Activated CD4-positive, alpha-beta T cell treated with anti-CD3 and anti-CD28 coated beads, Interleukin-2, amount 10 ng/mL, durations not matched to agents 7 days and 5 days (primary cell): Measurements from ENCODE around the gene TMEM132E. TPM values are rescaled to one million over a fixed set of nuclear protein-coding genes. Genes with fewer than 3 reads are reported as not detected.
A peak's percentile ranks its signal among the peaks of the same experiment; 100 is the strongest.

Source experiments
- CTCF ChIA-PET: fragments of 350-600 bp; sonication (Branson Sonifier 250); formaldehyde crosslinking; loops from one replicate; lab custom pipeline; 2021; ENCODE audit warnings: antibody characterized with exemption; lab: Charles Lee
- POLR2A ChIA-PET: fragments of 350-600 bp; sonication (Branson Sonifier 250); formaldehyde crosslinking; loops from one replicate; lab custom pipeline; 2021; ENCODE audit warnings: antibody characterized with exemption; lab: Charles Lee
- DNase-seq: peaks from one replicate; pipeline ENCODE4 v3.0.0-alpha.2; 2020
- H3K27ac Mint-ChIP-seq: one replicate; pipeline ENCODE4 v1.8.0; 2021; ENCODE audit warnings: mild to moderate bottlenecking, moderate library complexity, mixed read lengths
- H3K27me3 Mint-ChIP-seq: one replicate; pipeline ENCODE4 v1.8.0; 2021; ENCODE audit warnings: mixed read lengths
- H3K36me3 Mint-ChIP-seq: one replicate; pipeline ENCODE4 v1.8.0; 2021; ENCODE audit warnings: low read depth, mixed read lengths
- H3K4me1 Mint-ChIP-seq: one replicate; pipeline ENCODE4 v1.8.0; 2021; ENCODE audit warnings: mixed read lengths
- H3K4me3 Mint-ChIP-seq: one replicate; pipeline ENCODE4 v1.8.0; 2021; ENCODE audit warnings: mild to moderate bottlenecking, moderate library complexity, mixed read lengths
- H3K9me3 Mint-ChIP-seq: one replicate; pipeline ENCODE4 v1.8.0; 2021; ENCODE audit warnings: mixed read lengths
- total RNA-seq, 2 experiments: library from RNA; stranded (reverse); gene quantifications; one replicate each; pipeline ENCODE4 v1.2.3, GENCODE V29; 2021

TMEM132E gene
- total RNA-seq, 2 experiments from 2014 or later, result not detected

GRCh38 chr17:34575182-34575581 lies 4.2 kb upstream of the TMEM132E start:
- no peaks in the 10 kb centered on the region for H3K36me3 Mint-ChIP-seq
- DNase-seq, result no peak
- no peak overlapping the region for H3K27ac Mint-ChIP-seq
- H3K4me1 Mint-ChIP-seq, result peaks cover 8% of the 10 kb centered on the region
- CTCF ChIA-PET, result interaction anchor here (1.4 kb wide), 1 partner anchor 566 kb away, joined by 3 read pairs; no protein-coding TSS in a partner anchor
- POLR2A ChIA-PET, result no interaction called here
- peaks cover 84% of the 10 kb centered on the region for H3K27me3 Mint-ChIP-seq
- H3K4me3 Mint-ChIP-seq, result no peak overlapping the region
- H3K9me3 Mint-ChIP-seq, result no peaks in the 10 kb centered on the region

GRCh38 chr17:34578016-34578415 lies 1.4 kb upstream of the TMEM132E start:
- Mint-ChIP-seq H3K4me3 (no peak overlapping the region), H3K36me3 (no peaks in the 10 kb centered on the region), H3K27me3 (peaks cover 85% of the 10 kb centered on the region), H3K9me3 (no peaks in the 10 kb centered on the region), H3K4me1 (peaks cover 14% of the 10 kb centered on the region), H3K27ac (no peak overlapping the region)
- DNase-seq, result no peak
- ChIA-PET POLR2A (no interaction called here), CTCF (no interaction called here)

DNA sequence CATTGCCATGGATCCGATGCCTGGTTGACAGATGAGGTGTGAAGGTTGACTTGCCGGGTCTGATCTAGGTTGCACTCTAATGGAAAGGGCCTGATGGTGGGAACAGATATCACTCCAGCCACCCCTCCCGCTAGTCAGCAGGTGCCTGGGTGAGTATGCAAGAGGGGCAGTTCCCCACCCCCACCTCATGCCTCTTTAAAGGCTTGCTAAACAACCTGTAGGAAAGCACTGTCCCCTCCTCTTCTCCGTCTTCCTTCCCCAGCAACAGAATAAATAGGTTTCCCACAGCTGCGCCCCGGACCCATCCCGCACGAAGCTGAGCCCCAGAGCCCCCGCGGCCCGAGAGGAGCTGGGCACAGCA lies 746 bp upstream of the TMEM132E start:
- H3K36me3 Mint-ChIP-seq, result no peaks in the 10 kb centered on the region
- peaks cover 86% of the 10 kb centered on the region for H3K27me3 Mint-ChIP-seq
- no peaks in the 10 kb centered on the region for H3K9me3 Mint-ChIP-seq
- ChIA-PET CTCF (no interaction called here), POLR2A (no interaction called here)
- H3K27ac Mint-ChIP-seq, result no peak overlapping the region
- peak overlapping the region; percentile 43 for H3K4me3 Mint-ChIP-seq
- H3K4me1 Mint-ChIP-seq, result peaks cover 14% of the 10 kb centered on the region
- no peak for DNase-seq

GRCh38 chr17:34579979-34580684 lies 750 bp downstream of the TMEM132E start:
- Mint-ChIP-seq H3K27me3 (peaks cover 88% of the 10 kb centered on the region), H3K4me1 (peaks cover 14% of the 10 kb centered on the region), H3K4me3 (peak overlapping the region; percentile 7), H3K27ac (no peak overlapping the region), H3K9me3 (no peaks in the 10 kb centered on the region), H3K36me3 (no peaks in the 10 kb centered on the region)
- DNase-seq, result no peak
- POLR2A ChIA-PET, result no interaction called here
- CTCF ChIA-PET, result interaction anchor here (1.6 kb wide), 1 partner anchor 13 kb away, joined by 3 read pairs; no protein-coding TSS in a partner anchor

DNA sequence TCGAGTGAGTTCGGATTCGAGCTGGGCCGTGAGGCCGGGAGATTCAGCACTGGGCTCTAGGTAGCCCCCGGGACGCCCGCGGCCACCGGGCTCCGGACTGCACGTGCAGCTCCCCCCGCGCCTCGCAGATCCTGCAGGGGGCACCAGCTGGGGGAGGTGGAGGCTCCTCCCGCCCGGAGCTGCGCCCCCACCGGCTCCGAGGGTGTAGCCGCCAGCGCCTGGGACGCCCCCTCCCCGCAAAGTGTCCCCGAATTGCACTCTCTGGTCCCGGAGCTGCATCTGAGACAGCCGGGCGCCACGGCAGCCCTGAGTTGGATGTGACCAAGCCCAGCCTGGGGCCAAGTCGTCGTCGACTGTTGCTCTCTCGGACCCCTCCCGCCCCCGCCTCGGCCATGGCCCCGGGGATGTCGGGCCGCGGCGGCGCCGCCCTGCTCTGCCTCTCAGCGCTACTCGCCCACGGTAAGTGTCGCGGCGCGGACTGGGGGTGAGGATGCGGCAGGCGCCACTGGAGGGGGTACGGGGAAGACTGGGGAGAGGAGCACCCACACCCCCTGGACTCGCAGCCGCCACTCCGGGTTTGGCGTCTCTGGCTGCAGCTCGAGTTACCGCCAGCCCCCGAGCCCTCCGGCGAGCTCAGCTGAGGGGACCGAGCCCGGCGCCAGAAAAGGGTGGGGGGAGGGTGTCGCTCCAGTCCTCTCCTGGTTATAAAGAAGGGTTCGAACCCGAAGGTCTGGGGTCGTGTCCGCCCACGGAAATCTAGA lies 1.5 kb downstream of the TMEM132E start:
- no peak overlapping the region for H3K27ac Mint-ChIP-seq
- peaks cover 14% of the 10 kb centered on the region for H3K4me1 Mint-ChIP-seq
- no peaks in the 10 kb centered on the region for H3K36me3 Mint-ChIP-seq
- peaks cover 87% of the 10 kb centered on the region for H3K27me3 Mint-ChIP-seq
- ChIA-PET POLR2A (no interaction called here), CTCF (interaction anchor here (1.6 kb wide), 1 partner anchor 14 kb away, joined by 3 read pairs; no protein-coding TSS in a partner anchor)
- no peak for DNase-seq
- H3K4me3 Mint-ChIP-seq, result peak overlapping the region; percentile 7
- H3K9me3 Mint-ChIP-seq, result no peaks in the 10 kb centered on the region

DNA sequence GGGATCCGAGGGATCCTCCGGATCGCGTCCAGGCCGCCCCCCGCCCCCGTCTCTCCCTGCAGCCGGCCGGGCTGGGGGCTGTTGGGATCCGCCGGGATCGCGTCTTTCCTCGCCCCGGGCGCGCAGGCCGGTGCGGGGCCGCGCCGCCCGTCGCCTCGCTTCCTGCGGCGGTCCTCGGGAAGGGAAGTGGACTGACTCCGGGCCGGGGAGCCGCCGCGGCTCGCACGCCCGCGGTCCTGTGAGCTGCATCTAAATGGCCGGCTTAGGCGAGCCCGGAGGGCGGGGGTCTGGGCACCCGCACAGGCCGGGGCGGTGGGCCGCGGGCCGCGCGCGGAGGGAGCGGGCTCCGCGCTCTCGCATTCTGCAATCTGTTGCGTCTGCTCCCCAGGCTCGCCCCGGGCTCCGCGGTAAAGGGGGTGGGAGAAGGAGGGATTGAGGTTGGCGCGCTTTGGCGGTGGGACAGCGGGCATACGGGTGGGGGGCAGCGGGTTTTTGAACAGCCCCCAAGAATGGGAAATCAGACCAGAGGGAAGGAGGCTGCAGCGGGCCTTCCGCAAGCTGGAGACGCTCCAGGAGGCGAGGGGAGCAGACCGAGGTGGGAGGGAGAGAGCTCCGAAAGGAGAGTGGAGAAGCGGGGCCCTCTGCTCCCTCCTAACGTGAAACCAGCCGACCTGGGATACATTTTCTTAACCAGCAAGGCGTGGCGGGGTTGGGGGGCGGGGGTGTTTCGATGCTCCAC lies 2.2 kb downstream of the TMEM132E start:
- CTCF ChIA-PET, result interaction anchor here (0.6 kb wide), 1 partner anchor 589 kb away, joined by 3 read pairs; no protein-coding TSS in a partner anchor
- DNase-seq, result no peak
- Mint-ChIP-seq H3K27me3 (peaks cover 84% of the 10 kb centered on the region), H3K4me3 (no peak overlapping the region), H3K9me3 (no peaks in the 10 kb centered on the region), H3K36me3 (no peaks in the 10 kb centered on the region), H3K4me1 (peaks cover 14% of the 10 kb centered on the region), H3K27ac (no peak overlapping the region)
- POLR2A ChIA-PET, result no interaction called here

DNA sequence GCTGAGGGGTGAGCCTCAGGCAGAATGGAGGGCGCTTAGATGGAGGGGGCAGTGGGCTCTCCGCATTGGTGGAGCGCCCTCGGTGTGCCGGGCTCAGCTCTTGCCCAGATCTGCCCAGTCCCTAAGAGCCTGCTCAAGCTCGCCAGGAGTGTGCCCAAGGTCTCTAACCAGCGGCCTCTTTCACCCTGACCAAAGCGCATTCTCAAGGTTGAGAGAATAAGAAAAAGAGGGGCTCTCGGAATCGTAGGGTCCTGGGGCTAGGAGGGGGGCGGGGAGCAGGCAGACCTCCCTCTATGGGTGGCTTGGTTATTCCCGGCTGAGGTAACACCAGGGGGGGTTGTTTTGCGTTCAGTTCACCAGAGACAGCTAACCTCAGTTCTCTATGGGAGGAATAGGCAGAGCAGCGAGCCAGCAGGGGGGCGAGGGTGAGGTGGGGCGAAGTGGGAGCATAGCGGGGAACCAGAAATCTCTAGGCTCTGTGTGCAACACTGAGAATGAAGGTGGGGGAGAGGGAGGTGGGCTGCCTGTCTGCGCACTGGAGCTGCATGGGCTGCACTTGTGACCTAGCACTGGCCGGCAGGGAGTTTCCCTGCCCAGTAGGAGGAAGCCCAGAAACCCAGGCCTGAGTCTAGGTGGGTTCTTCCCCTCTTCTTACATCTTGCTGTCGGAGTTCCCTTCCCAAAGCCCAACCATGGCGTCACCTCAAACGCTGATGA lies 3.0 kb downstream of the TMEM132E start:
- ChIA-PET CTCF (interaction anchor here (0.6 kb wide), 1 partner anchor 588 kb away, joined by 3 read pairs; no protein-coding TSS in a partner anchor), POLR2A (no interaction called here)
- peaks cover 77% of the 10 kb centered on the region for H3K27me3 Mint-ChIP-seq
- peaks cover 14% of the 10 kb centered on the region for H3K4me1 Mint-ChIP-seq
- H3K4me3 Mint-ChIP-seq, result no peak overlapping the region
- no peaks in the 10 kb centered on the region for H3K9me3 Mint-ChIP-seq
- DNase-seq, result no peak
- no peaks in the 10 kb centered on the region for H3K36me3 Mint-ChIP-seq
- H3K27ac Mint-ChIP-seq, result no peak overlapping the region

DNA sequence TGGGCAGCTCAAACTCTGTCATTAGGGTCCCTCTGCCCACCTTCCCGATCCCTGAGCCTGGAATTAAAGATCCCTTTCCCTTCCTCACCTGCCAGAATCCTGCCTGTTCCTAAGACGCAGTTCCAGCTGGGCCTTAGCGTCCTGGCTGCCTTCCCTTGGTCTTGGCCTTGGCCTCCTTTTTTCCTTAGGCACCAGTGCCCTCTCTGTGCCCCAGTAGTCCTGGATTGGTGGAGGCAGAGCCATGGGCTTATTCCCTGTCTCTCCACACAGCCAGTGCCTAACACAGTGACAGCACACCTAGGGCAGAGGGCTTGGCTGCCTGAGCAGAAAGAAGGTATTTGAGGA lies 3.5 kb downstream of the TMEM132E start:
- Mint-ChIP-seq H3K9me3 (no peaks in the 10 kb centered on the region), H3K4me1 (peaks cover 14% of the 10 kb centered on the region), H3K36me3 (no peaks in the 10 kb centered on the region), H3K27me3 (peaks cover 73% of the 10 kb centered on the region), H3K4me3 (no peak overlapping the region), H3K27ac (no peak overlapping the region)
- ChIA-PET CTCF (no interaction called here), POLR2A (no interaction called here)
- no peak for DNase-seq

- Mint-ChIP-seq H3K27ac (no peak overlapping the region), H3K4me1 (peaks cover 9% of the 10 kb centered on the region), H3K27me3 (peaks cover 60% of the 10 kb centered on the region), H3K4me3 (no peak overlapping the region), H3K36me3 (no peaks in the 10 kb centered on the region), H3K9me3 (no peaks in the 10 kb centered on the region)
- CTCF ChIA-PET, result interaction anchor here (0.5 kb wide), 1 partner anchor 418 kb away, joined by 4 read pairs; no protein-coding TSS in a partner anchor
- POLR2A ChIA-PET, result no interaction called here
- no peak for DNase-seq
These were observed 5.5 kb downstream of the TMEM132E start for GRCh38 chr17:34584805-34585416.

DNA sequence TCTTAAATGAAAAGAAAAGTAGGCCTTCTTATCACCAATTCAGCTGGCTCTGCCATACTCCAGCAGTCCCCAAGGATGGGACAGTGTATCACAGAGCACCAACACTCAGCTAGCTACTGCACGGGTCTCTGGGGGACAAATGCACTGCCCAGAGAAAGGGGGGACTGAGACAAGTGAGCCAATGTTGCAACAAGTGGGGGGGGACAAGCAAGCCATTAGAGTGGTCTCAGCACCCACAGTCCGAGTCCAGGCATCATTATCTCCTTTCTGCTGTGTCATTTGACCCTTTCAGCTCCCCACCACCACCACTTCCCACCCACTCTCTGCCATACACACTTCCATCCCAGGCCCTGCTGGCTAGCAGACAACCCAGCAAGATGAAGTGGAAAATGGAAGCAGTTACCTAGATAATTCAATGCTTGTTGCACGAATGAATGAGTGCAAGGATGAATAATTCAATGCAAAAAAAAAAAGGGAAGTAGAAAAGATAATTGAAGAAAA lies 7.0 kb downstream of the TMEM132E start:
- Mint-ChIP-seq H3K4me1 (peaks cover 4% of the 10 kb centered on the region), H3K27me3 (peaks cover 59% of the 10 kb centered on the region), H3K36me3 (no peaks in the 10 kb centered on the region), H3K9me3 (no peaks in the 10 kb centered on the region), H3K27ac (no peak overlapping the region), H3K4me3 (no peak overlapping the region)
- CTCF ChIA-PET, result no interaction called here
- DNase-seq, result no peak
- POLR2A ChIA-PET, result no interaction called here

DNA sequence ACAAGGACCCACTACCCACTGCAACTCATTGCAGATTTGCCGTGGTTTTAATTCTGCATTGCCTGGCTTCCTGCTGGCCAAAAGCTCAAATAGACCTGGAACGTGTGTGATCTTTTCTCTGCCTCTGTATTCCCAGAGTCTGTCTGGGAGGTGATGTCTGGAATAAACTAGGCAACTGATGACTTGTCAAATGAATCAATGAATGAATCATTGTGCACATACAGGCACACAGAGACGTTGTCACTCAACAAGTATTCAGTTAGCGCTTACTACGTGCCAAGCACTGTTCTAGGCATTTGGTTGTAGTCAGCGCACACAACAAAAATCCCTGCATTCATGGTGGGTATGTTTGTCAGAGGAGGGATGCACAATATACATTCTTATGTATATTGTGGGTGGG lies 8.9 kb downstream of the TMEM132E start:
- Mint-ChIP-seq H3K36me3 (no peaks in the 10 kb centered on the region), H3K4me1 (peaks cover 2% of the 10 kb centered on the region), H3K27ac (no peak overlapping the region), H3K9me3 (no peaks in the 10 kb centered on the region), H3K4me3 (no peak overlapping the region), H3K27me3 (peaks cover 51% of the 10 kb centered on the region)
- ChIA-PET POLR2A (no interaction called here), CTCF (no interaction called here)
- DNase-seq, result no peak
